OCI-LY1 (cell line): ENCODE data around the gene SLC27A5.

Experiments
- CTCF ChIP-seq: fragments of 200-600 bp; sonication (generic), shearing (Covaris generic); IDR thresholded peaks from 2 replicates; pipeline ENCODE4 v1.5.1; 2017; ENCODE audit warnings: mild to moderate bottlenecking, antibody characterized with exemption, low read length, moderate library complexity, mixed read lengths
- EZH2 ChIP-seq: fragments of 200-600 bp; sonication (generic), shearing (Covaris generic); IDR thresholded peaks from 2 replicates; pipeline ENCODE4 v1.8.0; 2017; ENCODE audit warnings: borderline replicate concordance, mixed run types, mild to moderate bottlenecking, antibody characterized with exemption, low read length, moderate library complexity, mixed read lengths

- TF ChIP-seq EZH2 (no peak), CTCF (no peak)
Measured at GRCh38 chr19:58554494-58555368, 42.9 kb upstream of the SLC27A5 start, which contains the start of gene CHMP2A.
